Hematopoietic multipotent progenitor cell treated with erythropoietin and hydrocortisone succinate and interleukin-3 and kit ligand, for 17 days (in vitro differentiated cells): Measurements from ENCODE around the gene EPHB3.

Source experiments
- DNase-seq: peaks from one replicate; pipeline ENCODE4 v3.0.0-alpha.2; 2015; ENCODE audit warnings: low spot score

Gene EPHB3

DNA sequence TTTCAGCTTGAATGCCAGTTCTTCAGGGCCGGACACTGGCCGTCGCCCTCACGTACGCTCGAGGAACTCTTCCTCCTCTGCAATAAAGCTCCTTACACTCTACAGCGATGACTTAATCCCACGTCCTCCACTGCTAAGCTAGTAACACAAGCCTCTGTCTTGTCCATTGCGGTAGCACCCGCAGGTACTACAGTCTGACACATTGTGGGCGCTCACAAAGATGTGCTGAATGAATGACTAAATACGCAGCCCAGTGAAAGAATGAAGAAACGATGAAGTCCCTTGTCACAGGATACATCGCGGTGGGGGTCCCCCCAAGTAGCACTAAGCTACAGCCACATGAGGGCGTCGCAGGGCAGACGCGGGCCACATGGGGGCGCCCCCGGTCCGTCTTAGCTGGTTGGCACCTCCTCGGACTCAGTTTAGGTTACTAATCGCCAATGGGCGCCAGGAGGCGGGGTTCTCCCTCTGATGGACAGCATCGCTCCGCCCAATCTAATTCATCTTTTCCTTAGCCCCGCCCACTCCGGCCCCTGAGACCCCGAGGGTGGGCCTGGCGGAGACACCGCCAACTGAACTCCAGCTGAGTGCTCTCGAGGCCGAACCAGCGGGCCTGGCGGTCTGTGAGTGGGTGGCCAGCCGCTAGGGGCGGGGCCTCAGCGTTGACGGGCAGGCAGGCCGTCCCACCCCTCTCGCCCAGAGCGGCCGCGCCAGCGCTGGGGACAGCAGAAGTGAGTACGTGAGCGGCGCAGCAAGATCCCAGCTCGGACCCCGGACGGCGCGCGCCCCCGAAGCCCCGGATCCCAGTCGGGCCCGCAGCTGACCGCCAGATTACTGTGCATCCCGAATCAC, at the start of gene EPHB3:
EPHB3 (plus strand) TSS at position 725 of the 852 bp plus-strand sequence. CDS start 451 bp downstream, outside the sequence.
- peak; percentile 50 for DNase-seq

DNA sequence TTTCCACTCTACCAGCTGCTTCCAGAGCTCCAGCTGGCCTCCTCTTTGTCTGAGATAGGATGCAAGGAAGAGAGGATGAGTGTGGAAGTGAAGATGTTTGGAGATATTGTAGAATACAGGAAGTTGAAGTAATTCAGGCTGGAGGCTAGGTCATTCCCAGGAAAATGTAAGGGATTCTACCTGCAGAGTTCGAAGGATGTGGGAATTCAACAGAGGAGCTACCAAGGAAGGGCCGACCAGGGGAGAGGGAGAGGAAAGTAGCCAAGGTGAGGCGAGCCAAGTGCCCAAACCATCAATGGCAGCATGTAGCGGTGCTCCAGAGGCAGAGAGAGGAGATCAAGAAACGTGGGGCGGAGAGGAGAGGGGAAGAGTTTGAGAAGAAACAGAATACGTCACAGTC, 49.0 kb upstream of the EPHB3 start:
- DNase-seq, result no peak

DNA sequence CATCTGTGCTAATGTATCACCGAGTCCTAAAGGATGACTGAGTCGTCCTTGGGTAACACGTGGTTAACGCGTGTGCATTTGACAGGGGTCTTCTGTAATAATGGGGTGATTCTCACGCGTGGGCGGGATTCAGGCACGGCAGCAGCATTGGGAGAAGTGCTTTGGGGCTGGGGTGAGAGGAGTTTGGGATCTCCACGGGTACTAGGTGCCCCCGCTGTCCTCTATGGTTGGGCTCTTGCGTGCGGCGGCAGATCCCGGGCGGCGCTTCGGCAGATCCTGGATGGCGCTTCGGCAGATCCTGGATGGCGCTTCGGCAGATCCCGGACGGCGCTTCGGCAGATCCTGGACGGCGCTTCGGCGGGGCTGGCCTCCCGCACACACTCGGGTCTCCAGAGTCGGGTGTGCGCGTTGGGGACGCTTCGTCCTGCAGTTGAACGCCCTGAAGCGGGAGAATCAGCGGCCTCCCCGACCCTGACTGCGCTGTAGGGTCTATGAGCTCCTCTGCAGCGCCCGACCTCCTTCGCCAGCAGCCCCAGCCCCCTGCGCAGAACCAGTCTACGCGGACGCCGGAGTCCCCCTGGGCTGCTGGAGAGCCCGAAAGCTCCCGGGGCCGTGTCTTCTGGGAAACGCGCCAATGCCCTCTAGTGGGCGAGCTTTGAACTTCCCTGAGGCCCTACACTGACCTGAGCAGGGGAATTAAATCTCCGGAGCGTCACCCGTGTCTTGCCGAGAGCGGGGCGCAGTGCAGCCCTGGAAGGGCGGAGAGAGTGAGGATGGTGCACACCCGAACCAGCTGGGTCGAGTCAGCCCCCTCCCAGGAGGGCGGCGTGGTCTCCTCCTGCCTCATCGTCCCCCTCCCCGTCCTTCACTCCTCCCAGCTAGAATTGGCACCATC, 48.1 kb upstream of the EPHB3 start:
- DNase-seq, result peak; percentile 60

DNA sequence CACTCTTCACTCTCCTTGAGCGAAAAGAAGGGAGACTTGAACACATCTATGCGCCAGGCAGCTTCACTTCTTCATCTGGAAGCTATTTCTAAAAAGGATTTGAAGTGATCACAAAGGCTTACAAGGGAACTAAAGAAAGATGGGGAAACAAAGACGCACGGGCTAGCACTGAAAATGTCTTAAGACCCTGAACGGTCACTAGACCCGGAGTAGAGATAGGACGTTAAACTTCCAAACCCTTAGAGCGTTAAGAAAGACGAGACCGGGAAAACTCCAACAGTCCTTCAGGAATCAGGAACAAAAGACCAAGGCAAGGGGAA, 47.5 kb upstream of the EPHB3 start:
- no peak for DNase-seq

DNA sequence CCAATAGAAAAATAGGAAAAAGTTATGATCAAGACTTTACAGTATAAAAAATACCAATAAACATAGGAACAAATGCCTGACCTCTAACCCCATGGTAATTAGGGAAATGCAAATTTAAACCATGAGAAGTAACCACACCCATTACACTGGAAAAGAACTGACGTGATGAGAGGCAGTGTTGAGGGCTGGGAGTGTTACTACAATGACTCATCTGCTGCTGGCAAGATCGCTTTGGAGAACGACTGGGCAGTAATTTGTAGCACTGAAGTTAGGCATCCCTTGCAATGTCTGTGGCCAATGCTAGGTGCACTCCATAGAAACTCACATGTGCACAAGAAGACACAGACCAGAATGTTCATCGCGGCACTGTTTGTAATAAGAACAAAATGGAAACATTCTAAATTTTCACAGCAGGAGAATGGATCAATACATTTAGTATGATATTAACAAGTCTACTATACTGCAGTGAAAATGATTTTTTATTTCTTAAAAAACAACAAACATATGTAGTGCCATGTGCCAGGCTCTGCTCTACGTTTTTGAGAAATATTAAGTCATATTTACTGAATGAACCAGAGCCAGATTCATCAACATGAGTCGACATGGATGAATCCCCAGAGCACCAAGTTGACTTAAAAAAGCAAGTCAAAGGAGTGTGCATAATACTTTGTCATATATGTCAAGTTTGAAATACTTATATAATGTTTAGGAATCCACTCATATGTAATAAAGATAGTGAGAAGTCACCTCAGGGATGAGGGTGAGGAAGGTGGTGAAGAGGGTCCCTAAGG, 37.6 kb upstream of the EPHB3 start:
- DNase-seq, result no peak

DNA sequence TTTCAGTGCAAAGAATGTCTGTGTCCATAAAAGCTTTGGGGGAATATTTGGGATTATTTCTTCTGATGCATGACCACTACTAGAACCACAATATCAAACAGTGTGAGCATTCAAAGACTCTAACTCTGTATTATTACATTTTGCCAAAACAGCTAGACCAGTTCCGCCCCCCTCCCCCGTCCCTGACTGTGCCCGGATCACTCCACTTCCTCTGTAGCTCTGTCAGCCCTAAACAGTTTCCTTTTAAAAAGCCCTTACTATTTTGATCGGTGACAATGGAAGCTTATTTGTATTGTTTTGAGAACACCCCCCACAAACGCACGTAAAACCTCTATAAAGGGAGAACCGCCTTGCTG, 36.6 kb upstream of the EPHB3 start:
- no peak for DNase-seq

DNA sequence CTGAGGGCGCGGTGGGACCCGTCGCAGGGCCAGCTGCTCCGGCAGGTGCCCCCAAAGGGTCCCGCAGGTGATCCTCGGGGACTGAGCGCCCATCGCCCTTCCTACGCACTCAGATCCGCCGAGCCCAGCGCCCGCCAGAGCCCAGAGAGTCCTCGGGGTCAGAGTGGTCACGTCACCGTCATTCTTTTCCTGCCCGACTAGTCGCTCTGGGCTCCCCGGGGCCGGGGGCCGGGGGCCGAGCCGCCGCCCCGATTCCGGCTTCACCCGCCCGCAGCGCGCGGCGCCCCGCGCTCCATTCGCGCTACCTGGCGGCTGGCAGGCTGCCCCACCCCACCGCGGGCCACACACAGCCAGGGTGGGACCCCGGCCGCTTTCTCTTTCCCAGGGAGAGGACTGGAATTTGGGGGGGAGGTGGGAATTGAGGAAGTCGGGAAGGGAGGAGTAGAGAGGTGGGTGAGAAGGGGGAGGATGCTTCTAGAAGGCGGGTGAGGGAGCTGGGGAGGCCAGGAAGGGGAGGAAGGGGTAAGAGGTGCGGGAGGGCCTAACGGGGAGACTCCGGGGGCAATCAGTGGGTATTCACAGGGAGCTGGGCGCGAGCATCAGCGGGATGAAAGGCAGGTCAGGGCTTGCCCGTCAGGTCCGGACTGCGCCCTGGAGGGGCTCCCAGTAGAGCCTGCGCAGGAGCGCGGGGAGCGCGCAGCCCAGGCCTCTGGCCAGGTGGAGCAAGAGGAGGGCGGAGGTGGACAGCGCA, 36.1 kb upstream of the EPHB3 start:
- DNase-seq, result no peak

DNA sequence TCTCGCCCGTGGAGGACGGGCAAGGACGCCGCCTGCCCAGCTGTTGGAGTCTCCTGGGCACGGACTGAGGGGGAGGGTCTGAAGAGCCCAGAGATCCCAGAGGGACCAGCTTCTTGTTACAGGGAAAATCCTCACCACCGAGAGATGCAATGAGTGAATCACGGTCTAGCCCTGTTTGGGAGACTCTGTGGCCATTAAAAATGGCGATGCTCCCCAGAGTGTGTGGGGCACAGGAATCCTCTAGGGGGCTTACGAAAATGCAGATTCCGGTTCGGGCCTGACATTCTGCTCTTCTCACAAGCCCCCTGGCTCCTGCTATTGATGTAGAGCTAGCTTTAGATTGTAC, 35.5 kb upstream of the EPHB3 start:
- DNase-seq, result no peak

DNA sequence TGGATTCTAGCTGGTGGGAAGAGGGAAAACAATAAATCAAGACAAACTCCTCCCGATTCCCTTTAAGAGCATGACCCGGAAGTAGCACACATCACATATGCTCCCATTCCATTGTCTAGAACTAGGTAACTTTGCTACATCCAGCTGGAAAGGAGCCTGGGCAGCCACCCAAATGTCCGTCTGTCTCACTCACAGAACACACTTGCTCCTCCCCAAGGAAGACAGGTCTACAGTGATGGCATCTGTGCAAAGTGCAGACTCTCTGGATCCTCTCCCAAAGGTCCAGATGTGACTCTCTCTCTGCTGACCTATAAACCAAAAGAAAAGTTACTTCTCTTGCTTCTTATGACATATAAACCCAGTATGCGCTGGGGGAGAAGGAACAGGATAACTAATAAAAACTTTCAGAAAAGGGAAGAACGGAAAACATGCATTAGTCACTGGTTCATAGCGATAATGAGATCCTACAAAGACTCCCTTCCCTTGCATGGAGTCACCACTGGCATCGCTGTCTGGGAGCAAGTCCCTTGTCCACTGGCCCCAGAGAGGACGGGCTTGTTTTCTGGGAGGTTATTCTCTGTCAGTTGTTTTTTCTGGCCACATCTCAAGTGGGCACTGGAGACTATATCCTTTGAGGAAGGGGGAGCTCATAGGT, 29.8 kb upstream of the EPHB3 start:
- no peak for DNase-seq

DNA sequence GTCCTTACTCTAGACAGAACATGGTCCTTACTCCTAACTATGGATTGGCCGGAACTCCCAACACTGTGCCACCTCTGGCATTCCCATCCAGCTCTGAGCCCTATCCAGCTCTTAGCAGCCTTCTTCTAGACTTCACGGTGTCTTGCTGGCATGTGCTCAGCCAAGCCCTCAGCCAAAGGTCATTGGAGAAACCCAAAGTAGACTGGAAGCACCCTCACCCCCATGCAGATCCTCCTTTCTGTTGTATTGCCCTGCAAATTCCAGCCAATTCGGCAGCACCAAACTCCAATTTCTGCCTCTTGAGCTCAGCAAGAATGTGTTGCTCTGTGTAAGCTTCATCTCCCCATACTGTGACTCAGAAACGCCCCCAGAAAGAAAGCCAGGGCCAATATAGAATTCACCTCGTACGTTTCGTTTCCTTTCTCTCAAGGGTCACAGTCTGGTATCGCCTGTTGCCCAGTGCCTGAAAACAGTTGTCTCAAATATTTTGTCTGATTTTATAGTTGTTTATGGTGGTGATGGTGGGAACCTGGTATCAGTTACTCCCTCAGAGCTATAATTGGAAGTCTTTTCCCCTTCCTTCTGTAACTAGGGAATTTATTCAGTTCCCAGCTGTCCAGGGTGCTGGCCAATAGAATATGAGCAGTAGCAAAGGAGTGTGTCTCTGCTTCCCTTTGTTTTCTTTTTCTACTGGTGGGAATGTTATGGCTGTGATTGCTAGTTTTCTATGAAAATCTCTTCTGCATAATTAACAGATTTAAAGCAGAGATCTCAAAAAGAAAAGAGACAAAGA, 28.4 kb upstream of the EPHB3 start:
- DNase-seq, result no peak

DNA sequence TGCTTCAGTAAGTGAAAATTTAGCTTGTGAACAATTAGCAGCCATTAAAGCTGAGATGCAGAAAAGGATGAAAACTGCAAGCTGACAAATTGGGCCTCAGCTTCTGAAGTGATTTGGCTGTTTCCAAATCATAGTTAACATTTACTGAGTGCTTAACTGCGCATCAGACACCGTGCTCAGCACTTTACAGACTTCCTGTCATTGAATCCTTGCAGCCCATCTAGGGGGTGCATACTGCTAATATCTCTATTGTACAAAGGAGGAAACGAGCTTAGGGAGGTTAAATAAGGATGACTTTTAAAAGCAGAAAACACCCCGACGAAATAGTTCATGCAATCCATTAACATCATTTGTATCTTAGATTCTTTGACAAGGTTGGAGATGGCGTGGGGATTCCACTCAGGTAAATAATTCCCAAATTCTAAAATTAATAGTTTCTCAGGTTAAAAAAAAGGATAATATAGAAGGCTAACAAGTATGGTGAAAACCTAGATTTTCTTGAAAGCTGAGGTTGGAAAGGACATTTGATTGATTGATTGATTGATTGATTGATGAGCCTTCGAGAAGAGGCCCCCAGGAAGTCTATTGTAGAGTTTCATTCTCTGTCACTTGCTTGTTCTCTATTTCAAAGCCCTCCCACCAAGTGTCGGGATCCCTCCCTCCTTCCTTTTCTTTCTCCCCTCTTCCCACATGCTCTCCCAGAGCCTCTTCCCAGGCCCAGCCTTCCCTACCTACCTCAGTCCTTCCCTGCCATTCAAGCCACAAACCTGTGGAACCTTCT, 23.5 kb upstream of the EPHB3 start:
- DNase-seq, result no peak

DNA sequence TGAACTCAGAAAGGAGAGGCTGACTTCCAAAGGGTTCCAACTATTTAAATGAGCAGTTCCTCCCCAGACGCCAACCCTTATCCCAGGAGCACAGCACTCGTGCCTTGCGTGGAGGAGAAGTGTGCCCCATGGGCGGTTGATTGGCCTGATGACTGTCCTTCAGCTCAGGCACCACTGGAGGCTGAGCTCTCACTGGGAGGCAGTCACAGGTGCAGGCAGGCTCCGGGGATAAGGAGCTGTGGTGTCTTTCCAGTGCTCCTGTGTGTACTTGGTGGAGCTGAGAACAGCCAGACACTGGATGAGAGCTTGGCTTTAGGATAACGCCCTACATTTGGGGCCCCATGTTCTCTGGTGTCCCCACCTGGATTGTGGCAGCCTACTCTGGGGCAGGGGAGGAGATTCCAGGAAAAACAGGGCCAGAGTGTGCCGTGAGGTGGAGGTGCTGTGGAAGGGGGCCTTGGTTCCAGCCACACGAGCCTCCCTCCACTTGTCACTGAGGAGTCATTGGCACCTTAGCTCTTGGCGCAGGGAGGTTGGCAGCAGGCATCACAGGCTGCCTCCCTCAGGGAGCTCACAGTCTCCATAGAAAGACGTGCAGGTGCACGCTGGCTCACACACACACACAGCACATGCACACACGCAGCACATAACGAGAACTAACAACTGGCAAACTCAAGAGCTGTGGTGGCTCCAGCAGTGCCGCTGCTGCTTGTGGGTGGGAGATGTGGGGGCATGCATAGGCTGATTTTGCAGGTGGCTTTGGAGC, 22.7 kb upstream of the EPHB3 start:
- no peak for DNase-seq

DNA sequence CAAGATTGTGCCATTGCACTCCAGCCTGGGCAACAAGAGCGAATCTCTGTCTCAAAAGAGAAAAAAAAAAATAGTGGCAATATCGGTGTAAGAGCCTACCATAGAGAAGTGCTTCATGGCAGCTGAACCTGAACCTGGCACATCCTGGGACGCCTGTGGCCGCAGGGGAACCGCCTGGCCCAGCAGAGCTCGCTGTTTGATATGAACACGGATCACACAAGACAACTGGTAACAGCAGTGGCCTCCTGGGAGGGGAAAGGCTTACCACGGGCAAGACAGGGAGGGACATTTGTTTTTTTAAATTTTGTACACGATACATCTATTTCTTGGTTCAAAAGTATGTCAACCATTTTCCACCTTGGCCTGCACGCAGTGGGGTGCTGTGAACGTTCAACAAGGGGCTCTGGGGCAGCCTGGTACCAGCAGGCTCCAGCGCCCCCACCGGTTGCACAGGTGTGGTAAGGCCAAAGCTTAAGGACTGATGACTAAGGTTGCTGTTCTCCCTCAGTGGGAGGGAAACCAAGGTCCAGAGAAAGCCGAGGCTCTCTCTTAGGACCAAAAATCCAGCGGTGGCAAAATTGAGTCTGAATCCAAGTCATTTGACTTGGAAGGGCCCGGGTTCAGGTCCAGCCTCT, 21.7 kb upstream of the EPHB3 start:
- no peak for DNase-seq

DNA sequence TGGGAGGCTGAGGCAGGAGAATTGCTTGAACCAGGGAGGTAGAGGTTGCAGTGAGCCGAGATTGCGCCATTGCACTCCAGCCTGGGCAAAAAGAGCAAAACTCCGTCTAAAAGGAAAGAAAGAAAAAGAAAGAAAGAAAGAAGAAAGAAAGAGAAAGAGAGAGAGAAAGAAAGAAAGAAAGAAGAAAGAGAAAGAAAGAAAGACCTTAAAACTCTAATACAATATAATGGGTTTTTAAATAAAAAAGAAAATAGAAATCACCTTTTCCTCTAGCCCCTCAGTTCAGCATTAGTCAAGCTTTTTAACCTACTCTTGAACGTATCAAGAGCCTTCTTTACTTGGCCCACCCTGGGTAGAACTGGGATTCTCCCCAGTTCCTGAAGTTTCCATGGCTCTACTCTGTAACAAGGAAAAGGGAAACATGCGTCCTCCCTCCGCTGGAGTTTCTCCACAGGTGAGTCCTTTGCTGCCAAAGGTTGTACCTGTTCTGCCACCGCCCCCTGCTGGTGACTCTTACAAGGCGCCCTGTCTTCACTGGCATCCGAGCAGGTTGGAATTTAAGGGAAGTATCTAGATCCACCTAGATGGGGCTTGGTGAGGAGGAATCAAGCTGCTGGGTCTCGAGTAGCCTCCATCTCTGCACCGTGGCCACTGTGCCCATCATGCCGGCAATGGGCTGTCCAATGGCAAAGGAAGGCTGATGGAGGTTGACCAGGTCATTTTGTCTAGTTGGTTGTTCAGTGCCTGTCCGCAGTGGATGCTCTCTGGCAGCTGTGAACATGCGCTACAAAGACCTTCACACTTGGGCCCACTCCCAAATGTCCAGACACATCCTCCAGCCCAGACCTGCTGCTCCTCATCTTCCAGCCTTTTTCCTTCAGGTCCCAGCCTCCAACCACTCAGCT, 20.6 kb upstream of the EPHB3 start:
- peak; percentile 58 for DNase-seq

DNA sequence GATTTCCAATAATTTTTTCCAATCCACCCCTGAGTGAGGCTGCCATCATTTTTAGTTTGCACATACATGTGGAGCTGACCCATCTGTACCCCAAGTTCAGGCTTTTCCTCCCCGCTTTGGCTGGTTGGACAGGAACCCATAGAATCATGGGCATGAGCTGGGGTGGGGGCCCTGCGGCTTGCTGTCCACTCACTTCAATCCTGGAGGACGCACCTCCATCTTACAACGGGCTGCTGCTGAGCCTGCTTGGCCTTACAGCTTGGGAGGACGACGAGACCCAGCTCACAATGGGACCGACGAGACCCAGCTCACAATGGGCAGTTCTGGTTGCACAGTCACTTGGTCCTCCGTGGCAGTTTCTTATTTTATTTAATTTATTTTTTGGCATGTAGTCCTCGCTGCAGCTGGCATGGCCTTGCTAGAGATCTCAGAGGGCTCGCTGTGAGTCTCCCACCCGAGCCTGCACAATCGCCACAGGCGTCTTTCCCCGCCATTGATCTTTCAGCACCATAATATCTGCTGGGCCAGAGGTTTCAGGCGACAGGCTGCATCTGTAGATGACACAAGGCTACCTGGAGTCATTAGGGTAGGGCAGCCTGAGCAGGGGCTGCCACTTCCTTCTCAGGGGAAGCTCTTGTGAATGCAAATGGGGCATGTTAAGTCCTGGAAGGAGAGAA, 19.6 kb upstream of the EPHB3 start:
- no peak for DNase-seq

DNA sequence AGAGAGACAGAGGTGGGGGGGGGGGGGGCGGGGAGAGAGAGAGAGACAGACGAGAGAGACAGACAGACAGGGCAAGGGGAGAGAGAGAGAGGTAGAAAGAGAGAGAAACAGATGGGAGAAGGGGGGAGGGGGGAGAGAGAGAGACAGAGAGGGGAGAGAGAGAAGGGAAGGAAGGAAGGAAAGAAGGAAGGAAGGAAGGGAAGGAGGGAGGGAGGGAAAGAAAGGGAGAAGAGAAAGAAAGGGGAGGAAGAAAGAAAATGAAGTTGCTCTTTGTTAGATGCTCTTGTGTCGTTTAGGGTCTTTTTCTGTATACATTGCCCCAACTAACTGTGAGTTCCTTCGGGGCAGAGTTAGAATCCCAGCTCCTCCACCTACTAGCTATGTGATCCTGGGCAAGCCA, 19.0 kb upstream of the EPHB3 start:
- no peak for DNase-seq

DNA sequence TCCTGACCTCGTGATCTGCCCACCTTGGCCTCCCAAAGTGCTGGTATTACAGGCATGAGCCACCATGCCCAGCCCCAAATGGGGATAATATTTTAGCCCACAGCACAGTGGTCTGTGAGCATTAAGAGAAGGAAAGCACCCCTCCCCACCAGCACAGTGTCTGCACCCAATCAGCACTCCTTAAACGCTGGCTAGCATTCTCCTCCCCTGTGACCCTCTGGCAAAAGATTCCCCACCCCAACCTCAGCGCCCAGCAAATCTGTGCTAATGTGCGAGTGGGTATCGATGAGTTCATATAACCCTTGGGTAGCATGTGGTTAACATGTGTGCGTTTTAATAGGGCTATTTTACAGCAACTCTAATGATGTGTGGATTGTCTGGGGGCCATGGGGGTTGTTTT, 18.3 kb upstream of the EPHB3 start:
- no peak for DNase-seq
